Esophagus squamous epithelium (tissue), 4 donors: ENCODE data around the gene FAIM2.

Experiments used
- CTCF ChIP-seq, 6 experiments: fragments of 450-650 bp in 4 of 6; fragments of 200-600 bp in 2 of 6; sonication (generic) in 2 of 6; IDR thresholded peaks; one replicate each; pipeline ENCODE4 v1.5.1; 2016 to 2019; ENCODE audit warnings: antibody characterized with exemption in 6 of 6, mild to moderate bottlenecking in 4 of 6, moderate library complexity in 4 of 6
- POLR2A ChIP-seq, 4 donors: fragments of 450-650 bp; IDR thresholded peaks; one replicate each; pipeline ENCODE4 v1.6.1; 2017; ENCODE audit warnings: antibody characterized with exemption in 4 of 4, mild to moderate bottlenecking in 4 of 4, moderate library complexity in 3 of 4

GRCh38 chr12:49950273-49951251 lies 46.9 kb upstream of the FAIM2 start, which contains the start of gene AQP2:
- TF ChIP-seq CTCF (IDR thresholded peaks at IDR 0.05) = no peak
- TF ChIP-seq POLR2A (IDR thresholded peaks at IDR 0.05) = no peak
